Nucleus accumbens (tissue), 56 donors: ENCODE data around the gene VPS13A.
A peak's percentile ranks its signal among the peaks of the same experiment; 100 is the strongest.

Experiments used
- DNase-seq, 56 donors: peaks; one replicate each; lab custom pipeline; 2025; lab: John Stamatoyannopoulos, UW

VPS13A gene

GRCh38 chr9:77177143-77177893 lies at the start of gene VPS13A:
TSS of gene VPS13A (plus strand) at chr9:77177534. CDS start at chr9:77177705, 171 bp downstream.
- peak in 55 of 56 donors; percentile 23 to 88 (median 69) for DNase-seq

- no peak for DNase-seq
Measured at GRCh38 chr9:77128125-77128789, 49.1 kb upstream of the VPS13A start.

- DNase-seq = no peak
Measured at GRCh38 chr9:77131399-77131798, 45.9 kb upstream of the VPS13A start.

GRCh38 chr9:77133011-77133410 lies 44.3 kb upstream of the VPS13A start:
- DNase-seq = no peak

GRCh38 chr9:77142366-77142765 lies 35.0 kb upstream of the VPS13A start:
- no peak for DNase-seq

- no peak for DNase-seq
Measured at GRCh38 chr9:77149879-77150278, 27.5 kb upstream of the VPS13A start.

- no peak for DNase-seq
Measured at GRCh38 chr9:77152289-77152688, 25.0 kb upstream of the VPS13A start.

- no peak for DNase-seq
Measured at GRCh38 chr9:77156646-77157371, 20.5 kb upstream of the VPS13A start.

GRCh38 chr9:77158772-77159513 lies 18.4 kb upstream of the VPS13A start:
- DNase-seq = no peak

- DNase-seq = no peak
Measured at GRCh38 chr9:77161191-77161590, 16.1 kb upstream of the VPS13A start.

GRCh38 chr9:77161966-77162365 lies 15.4 kb upstream of the VPS13A start:
- DNase-seq = no peak

GRCh38 chr9:77162366-77162765 lies 15.0 kb upstream of the VPS13A start:
- no peak for DNase-seq

- no peak for DNase-seq
Measured at GRCh38 chr9:77163884-77164283, 13.4 kb upstream of the VPS13A start.

- DNase-seq = no peak
Measured at GRCh38 chr9:77166193-77166592, 11.1 kb upstream of the VPS13A start.

- no peak for DNase-seq
Measured at GRCh38 chr9:77170991-77171699, 6.2 kb upstream of the VPS13A start.

- no peak for DNase-seq
Measured at GRCh38 chr9:77175151-77175550, 2.2 kb upstream of the VPS13A start.

- DNase-seq = no peak
Measured at GRCh38 chr9:77176106-77176505, 1.2 kb upstream of the VPS13A start.

GRCh38 chr9:77176686-77177142 lies 620 bp upstream of the VPS13A start:
- peak in 3 of 56 donors; percentile 45 to 50 (median 46) for DNase-seq

GRCh38 chr9:77177894-77178794 lies 810 bp downstream of the VPS13A start:
- peak in 30 of 56 donors; percentile 2 to 60 (median 24) for DNase-seq
